ENCODE measurements around the gene KMT2B.
A peak's percentile ranks its signal among the peaks of the same experiment; 100 is the strongest.

Gene KMT2B

DNA sequence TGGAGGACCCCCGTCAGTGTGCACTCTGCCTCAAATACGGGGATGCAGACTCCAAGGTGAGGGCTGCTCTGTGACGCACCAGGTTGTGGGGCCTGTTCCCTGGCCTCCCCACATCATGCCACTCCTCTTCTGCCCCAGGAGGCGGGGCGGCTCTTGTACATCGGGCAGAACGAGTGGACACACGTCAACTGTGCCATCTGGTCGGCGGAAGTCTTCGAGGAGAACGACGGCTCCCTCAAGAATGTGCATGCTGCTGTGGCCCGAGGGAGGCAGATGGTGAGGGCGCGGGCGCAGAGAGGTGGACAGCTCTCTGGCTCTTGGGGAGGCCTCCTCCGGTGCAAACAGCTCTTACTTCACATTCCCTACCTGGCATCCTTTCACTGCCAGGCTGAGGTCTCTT lies 11.2 kb downstream of the KMT2B start:
- DNase-seq = no peak

DNA sequence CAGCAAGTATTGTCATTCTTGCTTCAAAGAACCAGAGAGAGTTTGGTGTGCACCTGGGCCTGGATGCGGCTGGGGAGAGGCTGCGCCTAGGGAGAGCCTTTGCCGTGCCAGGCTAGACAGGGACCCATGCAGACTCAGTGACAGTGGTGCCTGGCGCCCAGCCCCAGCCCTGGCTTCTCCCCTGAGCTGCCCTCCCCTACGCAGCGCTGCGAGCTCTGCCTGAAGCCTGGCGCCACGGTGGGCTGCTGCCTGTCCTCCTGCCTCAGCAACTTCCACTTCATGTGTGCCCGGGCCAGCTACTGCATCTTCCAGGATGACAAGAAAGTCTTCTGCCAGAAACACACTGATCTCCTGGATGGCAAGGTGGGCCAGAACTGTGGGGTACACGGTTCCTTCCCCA lies 12.0 kb downstream of the KMT2B start:
- no peak for DNase-seq

DNA sequence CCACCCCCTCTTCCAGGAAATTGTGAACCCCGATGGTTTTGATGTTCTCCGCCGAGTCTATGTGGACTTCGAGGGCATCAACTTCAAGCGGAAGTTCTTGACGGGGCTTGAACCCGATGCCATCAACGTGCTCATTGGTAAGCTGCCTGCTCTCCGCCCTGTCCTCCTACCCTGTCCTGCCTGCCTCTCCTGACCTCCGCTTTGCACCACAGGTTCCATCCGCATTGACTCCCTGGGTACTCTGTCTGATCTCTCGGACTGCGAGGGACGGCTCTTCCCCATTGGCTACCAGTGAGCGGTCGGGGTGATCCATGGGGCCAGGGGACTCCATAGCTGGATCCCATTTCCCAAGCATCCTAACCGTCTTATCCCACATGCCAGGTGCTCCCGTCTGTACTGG lies 12.5 kb downstream of the KMT2B start:
- DNase-seq = no peak

DNA sequence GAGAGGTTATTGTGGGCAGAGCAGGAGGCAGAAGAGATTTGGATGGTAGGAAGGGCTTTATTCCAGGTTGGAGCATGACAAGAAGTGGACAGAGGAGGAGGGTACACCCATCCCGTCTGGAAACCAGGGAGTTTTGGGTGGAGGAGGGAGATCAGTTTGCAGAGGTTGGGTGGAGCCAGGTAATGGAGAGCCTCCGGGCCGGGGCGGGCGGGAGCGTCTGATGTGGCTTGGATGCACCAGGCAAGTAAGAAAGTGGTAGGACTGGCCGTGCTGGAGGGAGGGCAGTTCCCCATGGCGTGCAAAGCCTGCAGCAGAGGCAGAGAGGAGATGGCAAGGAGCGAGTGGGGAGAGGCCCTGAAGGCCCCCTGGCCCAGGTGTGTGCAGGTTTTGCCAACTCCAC lies 13.6 kb downstream of the KMT2B start:
- DNase-seq = no peak

DNA sequence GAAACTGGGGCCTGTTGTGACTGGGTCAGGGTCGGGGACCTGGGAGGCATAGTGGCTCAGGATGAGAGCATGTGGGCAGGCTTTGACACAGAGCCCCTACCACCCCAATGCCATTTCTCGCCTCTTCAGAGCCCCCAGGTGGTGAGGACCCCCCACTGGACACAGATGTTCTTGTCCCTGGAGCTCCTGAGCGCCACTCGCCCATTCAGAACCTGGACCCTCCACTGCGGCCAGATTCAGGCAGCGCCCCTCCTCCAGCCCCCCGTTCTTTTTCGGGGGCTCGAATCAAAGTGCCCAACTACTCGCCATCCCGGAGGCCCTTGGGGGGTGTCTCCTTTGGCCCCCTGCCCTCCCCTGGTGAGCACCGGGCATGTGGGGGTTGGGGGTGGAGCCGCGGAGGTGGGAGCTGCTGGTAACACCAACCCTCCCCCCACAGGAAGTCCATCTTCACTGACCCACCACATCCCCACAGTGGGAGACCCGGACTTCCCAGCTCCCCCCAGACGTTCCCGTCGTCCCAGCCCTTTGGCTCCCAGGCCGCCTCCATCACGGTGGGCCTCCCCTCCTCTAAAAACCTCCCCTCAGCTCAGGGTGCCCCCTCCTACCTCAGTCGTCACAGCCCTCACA lies 14.1 kb downstream of the KMT2B start:
- DNase-seq = no peak

DNA sequence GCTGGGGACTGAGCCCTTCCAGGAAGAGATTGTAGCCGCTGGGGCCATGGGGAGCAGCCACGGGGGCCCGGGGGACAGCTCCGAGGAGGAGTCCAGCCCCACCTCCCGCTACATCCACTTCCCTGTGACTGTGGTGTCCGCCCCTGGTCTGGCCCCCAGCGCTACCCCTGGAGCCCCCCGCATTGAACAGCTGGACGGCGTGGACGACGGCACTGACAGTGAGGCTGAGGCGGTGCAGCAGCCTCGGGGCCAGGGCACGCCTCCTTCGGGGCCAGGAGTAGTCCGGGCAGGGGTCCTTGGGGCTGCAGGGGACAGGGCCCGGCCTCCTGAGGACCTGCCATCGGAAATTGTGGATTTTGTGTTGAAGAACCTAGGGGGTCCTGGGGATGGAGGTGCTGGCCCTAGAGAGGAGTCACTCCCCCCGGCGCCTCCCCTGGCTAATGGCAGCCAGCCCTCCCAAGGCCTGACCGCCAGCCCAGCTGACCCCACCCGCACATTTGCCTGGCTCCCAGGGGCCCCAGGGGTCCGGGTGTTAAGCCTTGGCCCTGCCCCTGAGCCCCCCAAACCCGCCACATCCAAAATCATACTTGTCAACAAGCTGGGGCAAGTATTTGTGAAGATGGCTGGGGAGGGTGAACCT lies 14.9 kb downstream of the KMT2B start:
- no peak for DNase-seq

DNA sequence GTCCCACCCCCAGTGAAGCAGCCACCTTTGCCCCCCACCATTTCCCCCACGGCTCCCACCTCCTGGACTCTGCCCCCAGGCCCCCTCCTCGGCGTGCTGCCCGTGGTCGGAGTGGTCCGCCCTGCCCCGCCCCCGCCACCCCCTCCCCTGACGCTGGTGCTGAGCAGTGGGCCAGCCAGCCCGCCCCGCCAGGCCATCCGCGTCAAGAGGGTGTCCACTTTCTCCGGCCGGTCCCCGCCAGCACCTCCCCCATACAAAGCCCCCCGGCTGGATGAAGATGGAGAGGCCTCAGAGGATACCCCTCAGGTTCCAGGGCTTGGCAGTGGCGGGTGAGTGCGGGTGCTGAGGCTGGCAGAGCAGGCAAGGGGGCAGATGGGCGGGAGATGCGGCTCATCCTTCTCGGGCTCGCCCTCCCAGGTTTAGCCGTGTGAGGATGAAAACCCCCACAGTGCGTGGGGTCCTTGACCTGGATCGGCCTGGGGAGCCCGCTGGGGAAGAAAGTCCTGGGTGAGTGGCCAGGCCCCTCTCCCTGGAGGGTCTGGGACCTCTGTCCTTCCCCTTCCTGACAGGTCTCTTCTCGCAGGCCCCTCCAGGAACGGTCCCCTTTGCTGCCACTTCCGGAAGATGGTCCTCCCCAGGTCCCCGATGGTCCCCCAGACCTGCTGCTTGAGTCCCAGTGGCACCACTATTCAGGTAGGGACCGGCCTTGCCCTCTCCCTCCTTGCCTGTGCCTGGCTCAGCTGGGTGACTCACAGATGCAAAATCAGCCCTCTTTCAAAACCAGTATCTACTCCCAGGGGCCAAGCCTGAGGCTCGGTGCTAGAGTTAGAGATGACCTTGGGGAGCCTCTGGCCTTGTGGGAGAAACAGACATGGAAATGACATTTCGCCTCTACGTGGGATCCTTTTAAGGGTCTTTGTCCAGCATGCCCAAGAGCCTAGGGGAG lies 15.7 kb downstream of the KMT2B start:
- DNase-seq = no peak

DNA sequence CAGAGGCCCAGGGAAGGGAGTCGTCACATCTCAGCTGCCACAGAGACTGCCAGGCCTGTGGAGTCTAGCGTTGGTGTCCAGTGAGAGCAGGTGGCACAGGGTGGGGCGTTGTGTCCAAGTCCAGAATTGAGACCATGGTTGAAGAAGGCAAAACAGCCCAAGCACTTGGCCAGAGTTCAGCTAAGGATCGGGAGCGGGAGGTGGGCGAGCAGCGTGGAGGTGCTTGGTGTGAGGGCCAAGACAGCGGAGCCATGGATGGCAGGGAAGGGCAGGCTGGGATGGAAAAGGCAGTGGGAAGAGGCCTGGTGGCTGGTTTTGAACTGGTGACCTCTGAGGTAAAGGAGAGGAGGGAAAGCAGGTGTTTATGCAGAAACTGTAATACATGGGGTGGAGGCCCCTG lies 16.5 kb downstream of the KMT2B start:
- DNase-seq = no peak

DNA sequence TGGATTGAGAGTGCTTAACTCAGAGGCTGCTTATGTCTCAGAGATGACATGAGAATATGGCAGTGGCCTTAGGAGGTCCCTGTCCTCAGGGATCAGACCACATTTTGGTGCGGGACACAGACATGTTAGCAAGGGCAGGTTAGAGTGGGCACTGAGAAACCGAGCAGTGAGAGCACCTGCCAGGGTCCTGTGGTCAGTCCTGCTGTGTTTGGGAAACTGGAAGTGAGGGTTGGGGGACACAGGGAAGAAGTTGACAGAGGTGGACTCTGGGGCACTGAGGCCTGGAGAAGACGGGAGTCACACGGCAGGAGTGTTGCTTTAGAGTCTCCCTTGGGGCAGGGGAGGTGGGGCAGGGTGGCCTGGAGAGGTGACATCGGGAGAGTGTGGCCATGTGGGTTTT lies 17.1 kb downstream of the KMT2B start:
- DNase-seq = no peak

DNA sequence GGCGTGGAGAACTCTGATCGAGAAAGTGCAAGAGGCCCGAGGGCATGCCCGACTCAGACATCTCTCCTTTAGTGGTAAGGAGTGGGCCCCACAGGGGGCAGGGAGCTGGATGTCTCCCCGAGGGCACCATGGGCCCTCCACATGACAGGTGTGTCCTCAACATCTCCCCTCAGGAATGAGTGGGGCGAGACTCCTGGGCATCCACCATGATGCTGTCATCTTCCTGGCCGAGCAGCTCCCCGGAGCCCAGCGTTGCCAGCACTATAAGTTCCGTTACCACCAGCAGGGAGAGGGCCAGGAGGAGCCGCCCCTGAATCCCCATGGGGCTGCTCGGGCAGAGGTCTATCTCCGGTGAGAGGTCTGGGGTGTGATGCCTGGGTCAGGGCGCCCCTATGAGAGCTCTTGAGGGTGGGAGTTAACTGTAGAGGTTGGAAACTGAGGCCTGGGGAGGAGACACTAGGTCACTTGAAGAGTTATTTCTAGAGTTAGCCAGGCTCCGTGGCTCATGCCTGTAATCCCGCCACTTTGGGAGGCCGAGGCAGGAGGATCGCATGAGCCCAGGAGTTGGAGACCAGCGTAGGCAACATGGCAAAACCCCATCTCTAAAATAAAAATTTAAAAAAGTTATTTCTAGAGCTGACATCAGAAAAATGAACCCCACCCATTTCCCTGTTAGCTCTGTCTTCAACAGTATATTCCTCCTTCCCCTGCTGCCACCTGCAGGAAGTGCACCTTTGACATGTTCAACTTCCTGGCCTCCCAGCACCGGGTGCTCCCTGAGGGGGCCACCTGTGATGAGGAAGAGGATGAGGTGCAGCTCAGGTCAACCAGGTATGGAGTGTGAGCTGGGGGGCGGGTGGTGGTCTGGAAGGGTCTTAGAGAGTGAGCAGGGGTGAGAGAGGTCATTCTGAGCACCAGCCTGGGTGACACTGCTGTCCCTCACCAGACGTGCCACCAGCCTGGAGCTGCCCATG lies 19.4 kb downstream of the KMT2B start:
- no peak for DNase-seq

DNA sequence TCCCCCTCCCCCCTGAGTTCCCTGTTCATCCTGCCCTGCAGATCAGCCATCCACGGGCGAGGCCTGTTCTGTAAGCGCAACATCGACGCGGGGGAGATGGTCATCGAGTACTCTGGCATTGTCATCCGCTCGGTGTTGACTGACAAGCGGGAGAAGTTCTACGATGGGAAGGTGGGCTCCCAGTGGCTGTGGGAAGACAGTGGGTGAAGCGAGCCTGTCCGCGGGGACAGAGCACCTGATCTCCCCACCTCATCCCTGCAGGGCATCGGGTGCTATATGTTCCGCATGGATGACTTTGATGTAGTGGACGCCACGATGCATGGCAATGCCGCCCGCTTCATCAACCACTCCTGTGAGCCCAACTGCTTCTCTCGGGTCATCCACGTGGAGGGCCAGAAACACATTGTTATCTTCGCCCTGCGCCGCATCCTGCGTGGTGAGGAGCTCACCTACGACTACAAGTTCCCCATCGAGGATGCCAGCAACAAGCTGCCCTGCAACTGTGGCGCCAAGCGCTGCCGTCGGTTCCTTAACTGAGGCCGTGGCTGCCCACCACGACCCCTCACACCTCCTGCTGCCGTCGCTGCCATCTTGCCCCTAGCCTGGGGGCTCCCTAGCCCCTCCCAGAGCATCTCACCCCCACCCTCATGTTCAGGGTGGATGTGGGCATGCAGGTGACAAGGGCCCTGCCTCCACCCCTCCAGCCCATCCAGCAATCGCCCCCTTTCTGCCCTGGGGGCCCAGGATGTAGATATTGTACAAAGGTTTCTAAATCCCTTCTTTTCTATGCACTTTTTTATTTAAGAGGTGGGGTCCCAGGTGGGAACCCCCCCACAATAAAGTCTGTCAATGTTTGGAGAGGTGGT lies 20.5 kb downstream of the KMT2B start:
- DNase-seq = no peak

DNA sequence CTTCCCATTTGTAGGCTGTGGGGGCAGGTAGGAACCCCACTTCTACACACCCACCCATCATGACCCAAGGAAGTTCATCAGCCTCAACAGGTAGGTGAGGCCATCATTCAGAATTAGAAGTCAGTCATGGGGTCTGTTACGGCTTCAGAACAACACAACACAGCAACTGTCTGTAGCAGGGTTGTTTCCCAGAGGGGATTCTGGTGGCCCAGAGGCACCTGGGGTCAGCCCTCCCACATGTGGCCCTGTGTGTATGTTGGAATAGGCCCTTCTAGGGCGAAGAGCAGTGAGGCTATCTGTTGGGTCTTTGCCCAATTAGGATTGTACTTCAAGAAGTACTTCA lies 21.1 kb downstream of the KMT2B start:
- no peak for DNase-seq

DNA sequence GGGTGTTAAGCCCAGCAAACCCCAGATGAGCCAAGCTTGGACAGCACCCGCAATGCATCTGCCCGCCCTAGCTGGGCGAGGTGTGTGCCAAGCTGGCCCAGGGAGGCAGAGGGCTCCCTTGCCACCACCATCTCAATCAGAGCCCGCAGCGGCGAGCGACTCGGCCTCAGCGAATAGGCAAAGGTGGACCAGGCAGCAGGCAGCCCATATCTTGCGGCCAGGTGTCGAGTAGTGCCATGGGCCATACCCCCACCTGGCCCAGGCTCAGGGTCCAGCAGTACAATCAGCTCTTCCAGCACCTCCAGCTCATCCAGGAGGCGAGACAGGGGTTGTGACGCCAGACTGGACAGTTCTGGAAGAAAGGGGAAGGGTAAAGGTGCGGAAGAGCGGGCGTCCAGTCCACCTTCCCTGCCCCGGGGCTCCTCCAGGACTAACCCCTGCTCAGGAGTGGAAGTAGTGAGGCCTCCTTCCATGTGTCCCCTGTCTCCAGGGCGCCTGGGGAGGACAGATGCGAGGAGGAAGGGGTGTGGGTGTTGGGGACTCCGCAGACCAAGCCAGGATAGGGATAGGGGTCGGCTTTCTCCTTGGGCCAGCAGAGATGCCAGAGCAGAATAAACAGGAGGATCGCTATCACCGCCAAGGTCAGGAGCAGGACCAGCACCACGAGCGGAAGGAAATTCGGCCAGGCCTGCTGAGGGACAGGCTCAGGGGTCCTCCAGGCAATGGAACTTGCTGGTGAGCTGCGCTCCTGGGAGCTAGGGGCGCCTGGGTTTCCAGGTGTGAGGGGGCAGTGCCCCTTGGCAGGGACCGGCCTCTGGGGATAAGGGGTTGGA lies 21.7 kb downstream of the KMT2B start:
- no peak for DNase-seq

DNA sequence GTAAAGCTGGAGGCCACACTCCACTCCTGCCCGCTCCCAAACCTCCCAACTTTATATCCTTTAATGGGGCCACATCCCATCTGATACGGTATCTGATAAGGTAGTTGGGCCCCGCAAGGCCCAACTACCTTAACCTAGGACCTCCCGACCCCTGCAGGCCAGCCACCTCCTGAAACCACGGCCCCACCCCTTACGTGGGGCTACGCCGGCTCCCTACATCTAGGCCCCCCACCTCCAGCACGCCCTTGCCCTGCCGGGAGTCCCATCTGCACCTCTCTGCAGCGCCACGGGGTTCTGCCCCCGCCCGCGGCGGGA lies 22.3 kb downstream of the KMT2B start:
- no peak for DNase-seq

DNA sequence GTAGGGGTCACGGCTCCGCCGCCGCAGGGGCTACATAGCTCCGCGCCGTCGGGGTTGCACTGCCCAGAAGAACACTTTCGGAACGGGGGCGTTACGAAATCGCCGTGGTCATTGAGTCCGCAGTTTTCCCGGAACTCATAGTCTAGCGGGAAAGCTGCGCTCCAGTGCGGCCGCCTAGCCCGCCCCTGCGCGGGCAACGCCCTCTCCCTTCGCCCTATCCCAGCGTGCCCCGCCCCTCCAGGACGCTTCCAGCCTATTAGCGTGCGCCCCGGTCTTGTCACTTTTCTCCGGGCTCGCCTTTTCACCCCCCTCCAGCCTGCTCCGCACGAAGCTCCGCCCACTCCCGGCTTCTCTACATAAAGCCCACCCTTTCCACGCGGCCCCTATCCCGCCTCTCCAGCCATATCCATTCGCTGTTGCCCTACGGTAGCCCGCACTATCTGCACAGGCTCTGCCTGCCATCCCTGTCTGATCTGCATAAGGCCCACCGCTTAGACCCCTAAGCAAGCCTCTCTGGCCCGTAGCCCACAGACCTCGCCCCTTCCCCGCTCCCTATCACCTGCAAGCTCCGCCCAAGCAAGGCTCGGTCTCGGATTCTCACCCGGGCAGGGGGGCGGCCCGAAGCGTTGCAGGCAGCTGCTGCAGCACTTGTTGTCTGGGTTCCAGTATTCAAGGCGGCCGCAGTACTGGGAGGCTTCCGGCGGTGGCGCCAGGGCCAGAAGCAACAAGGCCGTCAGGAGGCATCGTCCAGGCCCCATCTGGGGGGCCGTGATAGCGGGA lies 22.8 kb downstream of the KMT2B start:
- peak; percentile 93 for DNase-seq

DNA sequence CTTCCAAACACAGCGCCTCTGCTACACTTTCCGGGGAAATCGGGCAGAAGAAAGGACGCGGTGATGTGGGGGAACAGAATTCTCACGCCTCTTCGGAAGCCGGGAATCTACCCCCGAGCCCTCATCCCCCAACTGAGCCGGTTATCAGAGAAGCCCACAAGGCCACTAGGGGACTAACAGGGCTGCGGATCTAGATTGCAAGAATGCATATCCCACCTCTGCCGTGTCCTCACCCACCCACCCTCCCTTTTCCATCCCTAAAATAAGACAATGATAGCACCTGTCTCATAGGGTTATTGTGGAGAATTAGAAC lies 23.4 kb downstream of the KMT2B start:
- no peak for DNase-seq

DNA sequence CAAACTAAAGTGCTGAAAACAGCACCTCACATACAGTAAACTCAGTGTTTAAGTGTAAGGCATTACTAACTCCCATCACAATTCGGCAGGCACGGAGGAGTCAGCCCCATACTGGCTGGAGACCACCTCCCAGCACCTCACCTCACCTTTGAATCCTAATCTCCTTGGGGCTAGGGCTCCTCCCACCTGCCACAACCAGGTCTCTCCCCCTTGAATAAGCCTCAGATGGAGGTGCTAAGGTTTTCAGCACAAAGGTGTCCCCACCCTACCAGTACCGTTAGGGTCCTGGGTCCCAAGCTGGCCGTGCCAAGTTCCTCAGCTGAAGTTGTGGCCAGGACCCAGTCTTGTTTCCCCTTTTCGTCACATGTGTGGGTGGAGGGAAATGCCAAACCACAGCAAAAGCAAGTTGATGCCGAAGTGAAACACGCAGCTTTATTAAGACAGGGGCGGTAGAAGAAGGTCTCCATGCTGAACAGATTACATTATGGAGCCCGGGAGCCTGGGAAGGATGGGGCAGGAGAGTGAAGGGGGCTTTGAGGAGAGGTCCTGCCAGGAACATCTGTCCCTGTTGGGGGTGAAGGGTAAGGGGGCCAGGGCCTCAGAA lies 24.4 kb downstream of the KMT2B start, which contains the start of gene IGFLR1:
Gene IGFLR1, minus strand, starts transcription at position 332 of the 604 bp plus-strand sequence. CDS start 1,272 bp downstream, outside the sequence.
- DNase-seq = peak; percentile 78

DNA sequence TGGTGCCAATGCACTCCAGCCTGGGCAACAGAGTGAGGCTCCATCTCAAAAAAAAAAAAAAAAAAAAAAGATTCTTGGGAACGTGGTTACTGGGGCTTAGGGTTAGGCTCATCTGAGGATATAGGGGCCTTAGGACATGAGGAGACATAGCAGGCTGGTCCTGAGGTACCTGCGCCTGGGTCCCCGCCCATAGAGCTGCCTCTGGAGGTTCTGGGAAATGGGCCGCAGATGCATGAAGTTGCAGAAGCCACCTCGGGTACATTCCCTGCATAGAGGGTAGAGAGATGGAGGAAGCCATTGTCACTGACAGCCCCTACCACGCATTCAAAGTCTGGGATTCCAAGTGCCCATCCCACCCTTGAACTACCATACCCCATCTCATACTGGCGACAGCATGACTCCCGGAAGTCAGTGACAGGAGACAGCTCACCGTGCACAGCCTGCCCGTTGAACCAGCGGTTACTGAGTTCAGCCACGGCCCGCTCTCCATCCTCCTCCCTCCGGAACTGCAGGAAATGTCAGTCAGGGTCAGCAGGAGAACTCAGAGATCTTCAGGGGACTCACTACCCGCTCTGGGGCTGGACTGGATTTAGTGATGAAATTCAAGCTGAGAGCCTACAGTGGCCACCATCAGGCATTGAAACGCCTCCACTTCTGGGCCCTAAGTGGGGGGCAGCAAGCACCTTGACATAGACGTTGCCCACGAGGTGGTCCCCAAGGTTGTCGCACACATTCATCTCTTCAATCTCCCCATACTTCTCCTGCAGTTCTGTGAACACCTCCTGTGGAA lies 26.0 kb downstream of the KMT2B start:
- no peak for DNase-seq
